Neural cell (in vitro differentiated cells): ENCODE results near the gene ACIN1.

Source experiments
- CTCF ChIP-seq: fragments of 450-650 bp; IDR thresholded peaks from 2 replicates; pipeline ENCODE4 v1.5.1; 2014; ENCODE audit warnings: antibody characterized with exemption, mild to moderate bottlenecking, moderate library complexity; ENCODE audit not compliant: poor library complexity, severe bottlenecking
- EZH2 ChIP-seq: fragments of 200-600, 300-800 bp; shearing (Covaris generic), sonication (generic); IDR thresholded peaks from 2 replicates; pipeline ENCODE4 v1.6.1; 2014; ENCODE audit warnings: antibody characterized with exemption, low read length, borderline replicate concordance, mild to moderate bottlenecking; ENCODE audit not compliant: insufficient read depth, poor library complexity, severe bottlenecking
- REST ChIP-seq: IDR thresholded peaks from 2 replicates; pipeline ENCODE4 v1.6.1; 2012; ENCODE audit warnings: borderline replicate concordance
- SMC3 ChIP-seq: fragments of 450-650 bp; conservative IDR thresholded peaks from 2 replicates; pipeline ENCODE4 v1.6.1; 2014; ENCODE audit warnings: antibody characterized with exemption, mild to moderate bottlenecking, moderate library complexity; ENCODE audit not compliant: poor library complexity

GRCh38 chr14:23104070-23104590 lies 9.2 kb upstream of the ACIN1 start:
- TF ChIP-seq CTCF: no peak
- no peak for TF ChIP-seq EZH2
- TF ChIP-seq REST: no peak
- no peak for TF ChIP-seq SMC3
